Upper lobe of left lung (tissue), 6 donors: ENCODE data around the gene CHMP3. TPM values are rescaled to one million over a fixed set of nuclear protein-coding genes. Genes with fewer than 3 reads are reported as not detected.

Source experiments
- ATAC-seq, 2 donors: fragments of 200-7000 bp; cut with Tn5 transposase; one replicate each; pipeline ENCODE4 v1.9.1; 2022; ENCODE audit warnings: mild to moderate bottlenecking in 2 of 2, moderate library complexity in 2 of 2; ENCODE audit not compliant: low FRiP score in 2 of 2
- DNase-seq, 2 donors: peaks; one replicate each; pipeline ENCODE4 v3.0.0-alpha.2; 2019 to 2020
- H3K27ac ChIP-seq, 4 donors: fragments of 200-600 bp; sonication (generic); one replicate each; pipeline ENCODE4 v1.5.1; 2016 to 2019
- H3K27me3 ChIP-seq, 4 donors: fragments of 200-600 bp; sonication (generic); one replicate each; pipeline ENCODE4 v1.5.1; 2017 to 2019
- H3K36me3 ChIP-seq, 4 donors: fragments of 200-600 bp; sonication (generic); one replicate each; pipeline ENCODE4 v1.5.1; 2016 to 2019
- H3K4me1 ChIP-seq, 4 donors: fragments of 200-600 bp; sonication (generic); one replicate each; pipeline ENCODE4 v1.5.1; 2018 to 2019
- H3K4me3 ChIP-seq, 4 donors: fragments of 200-600 bp; sonication (generic); one replicate each; pipeline ENCODE4 v1.5.1; 2017 to 2019; ENCODE audit warnings: mild to moderate bottlenecking in 2 of 4, moderate library complexity in 1 of 4
- H3K9me3 ChIP-seq, 4 donors: fragments of 200-600 bp; sonication (generic); one replicate each; pipeline ENCODE4 v1.5.1; 2018 to 2019
- EP300 ChIP-seq, 4 donors: sonication (generic); formaldehyde crosslinking; IDR thresholded peaks; one replicate each; pipeline ENCODE4 v1.5.1; 2017; ENCODE audit warnings: antibody characterized with exemption in 4 of 4, control low read depth in 2 of 4
- POLR2A ChIP-seq, 4 donors: fragments of 450-650 bp; IDR thresholded peaks; one replicate each; pipeline ENCODE4 v1.5.1; 2016 to 2017; ENCODE audit warnings: antibody characterized with exemption in 4 of 4, mild to moderate bottlenecking in 2 of 4
- POLR2AphosphoS5 ChIP-seq, 2 donors: sonication (generic); formaldehyde crosslinking; IDR thresholded peaks; one replicate each; pipeline ENCODE4 v1.5.1; 2017; ENCODE audit warnings: antibody characterized with exemption in 2 of 2
- WGBS, 2 donors: methylation state at CpG; one replicate each; pipeline ENCODE4 v1.1.5; 2017 to 2018; 5-methylcytosine and 5-hydroxymethylcytosine counted together
- total RNA-seq, 6 donors: library from RNA; depleted of rRNA in 4 of 6; stranded (reverse); fragments of >200 nt in 4 of 6; gene quantifications; one replicate each; pipeline versions ENCODE4 v1.1.0 to v1.2.1, GENCODE V29; 2016 to 2021
- TF ChIP-seq, protein P1 (sequence below), 6 experiments: fragments of 450-650 bp in 4 of 6; fragments of 200-600 bp in 2 of 6; sonication (generic) in 2 of 6; IDR thresholded peaks; one replicate each; pipeline ENCODE4 v1.5.1; 2016 to 2019; ENCODE audit warnings: antibody characterized with exemption in 6 of 6
- donor health status: DM: no; HTN: no; CAD: no; lungs with moderate emphysema.
- donor health status: DM: no; HTN: yes; CAD: no; lungs with severe emphysema.

Gene CHMP3
- total RNA-seq, 6 donors from 2014 or later: 68.1 to 176 (median 106) TPM

GRCh38 chr2:86513948-86514660 lies 49.1 kb downstream of the CHMP3 start:
- DNase-seq (no peak), ATAC-seq (no peak)
- H3K27me3 ChIP-seq: no peaks in the 10 kb centered on the region
- no peak overlapping the region for H3K4me3 ChIP-seq
- no peak overlapping the region for H3K27ac ChIP-seq
- H3K4me1 ChIP-seq: peaks cover 5 to 21% (median 10%) of the 10 kb centered on the region in 4 donors
- peaks cover 4 to 14% (median 10%) of the 10 kb centered on the region in 4 donors for H3K36me3 ChIP-seq
- WGBS, 2 donors: 80 to 97% methylated on average over 5 of the region's 5 CpGs
- no peak for TF ChIP-seq POLR2A (IDR thresholded peaks at IDR 0.05)
- TF ChIP-seq, protein P1, sequence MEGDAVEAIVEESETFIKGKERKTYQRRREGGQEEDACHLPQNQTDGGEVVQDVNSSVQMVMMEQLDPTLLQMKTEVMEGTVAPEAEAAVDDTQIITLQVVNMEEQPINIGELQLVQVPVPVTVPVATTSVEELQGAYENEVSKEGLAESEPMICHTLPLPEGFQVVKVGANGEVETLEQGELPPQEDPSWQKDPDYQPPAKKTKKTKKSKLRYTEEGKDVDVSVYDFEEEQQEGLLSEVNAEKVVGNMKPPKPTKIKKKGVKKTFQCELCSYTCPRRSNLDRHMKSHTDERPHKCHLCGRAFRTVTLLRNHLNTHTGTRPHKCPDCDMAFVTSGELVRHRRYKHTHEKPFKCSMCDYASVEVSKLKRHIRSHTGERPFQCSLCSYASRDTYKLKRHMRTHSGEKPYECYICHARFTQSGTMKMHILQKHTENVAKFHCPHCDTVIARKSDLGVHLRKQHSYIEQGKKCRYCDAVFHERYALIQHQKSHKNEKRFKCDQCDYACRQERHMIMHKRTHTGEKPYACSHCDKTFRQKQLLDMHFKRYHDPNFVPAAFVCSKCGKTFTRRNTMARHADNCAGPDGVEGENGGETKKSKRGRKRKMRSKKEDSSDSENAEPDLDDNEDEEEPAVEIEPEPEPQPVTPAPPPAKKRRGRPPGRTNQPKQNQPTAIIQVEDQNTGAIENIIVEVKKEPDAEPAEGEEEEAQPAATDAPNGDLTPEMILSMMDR (IDR thresholded peaks at IDR 0.05): no peak
- TF ChIP-seq POLR2AphosphoS5 (IDR thresholded peaks at IDR 0.05): no peak
- TF ChIP-seq EP300 (IDR thresholded peaks at IDR 0.05): no peak
- H3K9me3 ChIP-seq: no peaks in the 10 kb centered on the region

DNA sequence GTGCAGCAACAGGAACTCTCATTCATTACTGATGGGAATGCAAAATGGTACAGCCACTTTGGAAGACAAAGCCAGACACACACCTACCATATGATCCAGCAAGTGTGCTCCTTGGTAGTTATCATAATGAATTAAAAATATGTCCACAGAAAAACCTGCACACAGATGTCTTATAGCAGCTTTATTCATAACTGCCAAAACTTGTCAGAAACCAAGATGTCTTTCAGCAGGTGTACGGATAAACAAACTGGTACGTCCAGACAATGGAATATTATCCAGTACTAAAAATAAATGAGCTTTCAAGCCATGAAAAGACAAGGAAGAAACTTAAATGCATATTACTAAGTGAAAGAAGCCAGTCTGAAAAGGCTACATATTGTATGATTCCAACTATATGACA lies 50.4 kb downstream of the CHMP3 start:
- DNase-seq: no peak

DNA sequence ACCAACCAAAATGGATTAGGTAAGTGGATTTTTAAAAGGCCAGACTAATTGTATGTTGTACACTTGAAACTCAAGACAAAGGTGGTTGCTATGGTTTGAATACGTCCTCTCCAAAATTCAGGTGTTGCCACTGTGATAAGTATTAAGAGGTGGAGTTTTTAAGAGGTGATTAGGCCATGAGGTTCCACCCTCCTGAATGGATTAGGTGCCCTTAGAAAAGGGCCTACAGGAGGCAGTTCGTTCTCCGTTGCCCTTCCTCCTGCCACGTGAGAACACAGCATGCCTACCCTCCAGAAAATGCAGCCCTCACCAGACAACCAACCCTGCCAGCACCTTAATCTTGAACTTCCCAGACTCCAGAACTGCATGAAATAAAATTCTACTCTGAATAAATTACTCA lies 51.2 kb downstream of the CHMP3 start:
- H3K27me3 ChIP-seq: no peaks in the 10 kb centered on the region
- peaks cover 5 to 21% (median 10%) of the 10 kb centered on the region in 4 donors for H3K4me1 ChIP-seq
- H3K36me3 ChIP-seq: peaks cover 4 to 34% (median 27%) of the 10 kb centered on the region in 4 donors
- TF ChIP-seq, protein P1 (IDR thresholded peaks at IDR 0.05): no peak
- TF ChIP-seq EP300 (IDR thresholded peaks at IDR 0.05) (no peak), POLR2A (IDR thresholded peaks at IDR 0.05) (no peak), POLR2AphosphoS5 (IDR thresholded peaks at IDR 0.05) (no peak)
- no peak overlapping the region for H3K27ac ChIP-seq
- no peak overlapping the region for H3K4me3 ChIP-seq
- peak in 1 of 2 donors; percentile 37 for DNase-seq
- WGBS, 2 donors: 69 to 73% methylated on average over 4 of the region's 4 CpGs
- no peaks in the 10 kb centered on the region for H3K9me3 ChIP-seq
- peak in 1 of 2 donors; percentile 78 for ATAC-seq

More for the DNA sequence above, 50.4 kb downstream of the CHMP3 start:
- no peak for TF ChIP-seq EP300 (IDR thresholded peaks at IDR 0.05)
- TF ChIP-seq, protein P1 (IDR thresholded peaks at IDR 0.05): no peak
- no peak for TF ChIP-seq POLR2AphosphoS5 (IDR thresholded peaks at IDR 0.05)
- TF ChIP-seq POLR2A (IDR thresholded peaks at IDR 0.05): no peak
- H3K9me3 ChIP-seq: no peaks in the 10 kb centered on the region
- no peak overlapping the region for H3K4me3 ChIP-seq
- H3K27me3 ChIP-seq: no peaks in the 10 kb centered on the region
- 85 to 87% methylated on average over 2 of the region's 2 CpGs for WGBS, 2 donors
- H3K36me3 ChIP-seq: peaks cover 4 to 26% (median 19%) of the 10 kb centered on the region in 4 donors
- no peak overlapping the region for H3K27ac ChIP-seq
- H3K4me1 ChIP-seq: peaks cover 5 to 21% (median 10%) of the 10 kb centered on the region in 4 donors
- no peak for ATAC-seq

GRCh38 chr2:86510436-86510933 lies 52.8 kb downstream of the CHMP3 start:
- ATAC-seq (no peak), DNase-seq (no peak)
- H3K27ac ChIP-seq: no peak overlapping the region
- no peak overlapping the region for H3K4me3 ChIP-seq
- H3K36me3 ChIP-seq: peaks cover 4 to 45% (median 35%) of the 10 kb centered on the region in 4 donors
- TF ChIP-seq POLR2AphosphoS5 (IDR thresholded peaks at IDR 0.05) (no peak), EP300 (IDR thresholded peaks at IDR 0.05) (no peak), POLR2A (IDR thresholded peaks at IDR 0.05) (no peak)
- TF ChIP-seq, protein P1 (IDR thresholded peaks at IDR 0.05): no peak
- H3K4me1 ChIP-seq: peaks cover 5 to 21% (median 10%) of the 10 kb centered on the region in 4 donors
- H3K9me3 ChIP-seq: no peaks in the 10 kb centered on the region
- 92 to 95% methylated on average over 4 of the region's 4 CpGs for WGBS, 2 donors
- no peaks in the 10 kb centered on the region for H3K27me3 ChIP-seq
